ENCODE measurements around the gene NUDT8. TPM values are rescaled to one million over a fixed set of nuclear protein-coding genes. Genes with fewer than 3 reads are reported as not detected.

NUDT8 gene
- total and polyA plus RNA-seq, 9 of the 15 experiments (the other 6 are each of a cell fraction or from before 2014, with no cell fraction given) = 0.23 to 27.8 (median 5.0) TPM

DNA sequence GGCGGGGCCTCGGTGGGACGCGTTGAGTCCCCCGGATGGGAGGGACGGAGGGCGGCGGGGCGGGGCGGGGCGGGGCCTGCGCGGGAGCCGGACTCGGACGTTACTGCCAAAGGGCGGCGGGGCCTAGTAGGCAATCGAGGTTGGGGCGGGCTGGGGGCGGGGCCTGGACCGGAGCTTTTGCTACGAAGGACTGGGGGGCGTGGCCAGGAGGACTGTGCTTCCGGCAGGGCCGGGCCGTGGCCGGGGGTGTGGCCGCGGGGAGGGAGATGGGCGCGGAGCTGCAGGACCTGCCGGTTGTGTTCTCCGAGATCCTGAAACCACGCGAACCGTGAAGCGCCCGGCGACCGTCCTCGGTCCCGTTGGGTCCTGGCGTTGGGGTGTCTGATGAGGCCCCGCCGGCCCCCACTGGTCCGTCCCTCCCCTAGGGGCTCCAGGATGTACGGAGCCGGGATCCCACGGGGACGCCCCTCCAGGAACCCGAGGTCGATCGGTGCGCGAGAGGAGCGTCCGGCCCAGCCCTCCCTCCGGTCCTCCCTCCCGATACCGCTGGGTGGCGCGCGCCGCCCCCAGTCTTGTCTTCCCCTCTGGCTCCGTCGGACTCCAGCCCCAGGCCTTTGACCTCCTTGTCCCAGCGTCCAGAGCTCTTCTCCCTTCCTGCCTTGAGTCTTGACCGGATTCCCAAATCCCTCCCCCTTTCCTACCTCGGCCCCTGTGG is 648 bp upstream of the NUDT8 start (continued):
- TF ChIP-seq ZNF780A (CRISPR knock-in tag; IDR thresholded peaks at IDR 0.05) = no peak
- no peak for TF ChIP-seq ZNF347 (CRISPR knock-in tag; IDR thresholded peaks at IDR 0.05; ENCODE audit: low read depth)
- TF ChIP-seq GTF2E2 (tag; IDR thresholded peaks at IDR 0.05) = no peak
- TF ChIP-seq DACH1 (IDR thresholded peaks at IDR 0.05; ENCODE audit: partially characterized antibody) = no peak
- TF ChIP-seq CHCHD3 (CRISPR knock-in tag; IDR thresholded peaks at IDR 0.05) = no peak
- no peak for TF ChIP-seq SAFB2 (IDR thresholded peaks at IDR 0.05; ENCODE audit: borderline replicate concordance, low read depth, low read length, severe bottlenecking)
- 0 out of 2 replicates have a peak, but pooled peaks have one; percentile 43 for TF ChIP-seq ZNF695 (CRISPR knock-in tag; IDR thresholded peaks at IDR 0.05)
- TF ChIP-seq MCM7 (IDR thresholded peaks at IDR 0.05) = no peak
- no peak for TF ChIP-seq DLX4 (CRISPR knock-in tag; IDR thresholded peaks at IDR 0.05)
- no peak for TF ChIP-seq CBFA2T2 (conservative IDR thresholded peaks at IDR 0.05)
- TF ChIP-seq, protein P1, sequence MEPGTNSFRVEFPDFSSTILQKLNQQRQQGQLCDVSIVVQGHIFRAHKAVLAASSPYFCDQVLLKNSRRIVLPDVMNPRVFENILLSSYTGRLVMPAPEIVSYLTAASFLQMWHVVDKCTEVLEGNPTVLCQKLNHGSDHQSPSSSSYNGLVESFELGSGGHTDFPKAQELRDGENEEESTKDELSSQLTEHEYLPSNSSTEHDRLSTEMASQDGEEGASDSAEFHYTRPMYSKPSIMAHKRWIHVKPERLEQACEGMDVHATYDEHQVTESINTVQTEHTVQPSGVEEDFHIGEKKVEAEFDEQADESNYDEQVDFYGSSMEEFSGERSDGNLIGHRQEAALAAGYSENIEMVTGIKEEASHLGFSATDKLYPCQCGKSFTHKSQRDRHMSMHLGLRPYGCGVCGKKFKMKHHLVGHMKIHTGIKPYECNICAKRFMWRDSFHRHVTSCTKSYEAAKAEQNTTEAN (CRISPR knock-in tag; IDR thresholded peaks at IDR 0.05) = no peak
- TF ChIP-seq POLR2H (tag; IDR thresholded peaks at IDR 0.05; ENCODE audit: low read depth) = no peak
- no peak for TF ChIP-seq ZKSCAN8 (CRISPR knock-in tag; IDR thresholded peaks at IDR 0.05)
- TF ChIP-seq ZNF407 (IDR thresholded peaks at IDR 0.05; ENCODE audit: low read depth) = no peak

Measured in K562 (cell line).